ENCODE data around the gene PRND. TPM values are rescaled to one million over a fixed set of nuclear protein-coding genes. Genes with fewer than 3 reads are reported as not detected.
A peak's percentile ranks its signal among the peaks of the same experiment; 100 is the strongest.

PRND gene
- total RNA-seq, 1 donor from 2014 or later = 371 TPM

DNA sequence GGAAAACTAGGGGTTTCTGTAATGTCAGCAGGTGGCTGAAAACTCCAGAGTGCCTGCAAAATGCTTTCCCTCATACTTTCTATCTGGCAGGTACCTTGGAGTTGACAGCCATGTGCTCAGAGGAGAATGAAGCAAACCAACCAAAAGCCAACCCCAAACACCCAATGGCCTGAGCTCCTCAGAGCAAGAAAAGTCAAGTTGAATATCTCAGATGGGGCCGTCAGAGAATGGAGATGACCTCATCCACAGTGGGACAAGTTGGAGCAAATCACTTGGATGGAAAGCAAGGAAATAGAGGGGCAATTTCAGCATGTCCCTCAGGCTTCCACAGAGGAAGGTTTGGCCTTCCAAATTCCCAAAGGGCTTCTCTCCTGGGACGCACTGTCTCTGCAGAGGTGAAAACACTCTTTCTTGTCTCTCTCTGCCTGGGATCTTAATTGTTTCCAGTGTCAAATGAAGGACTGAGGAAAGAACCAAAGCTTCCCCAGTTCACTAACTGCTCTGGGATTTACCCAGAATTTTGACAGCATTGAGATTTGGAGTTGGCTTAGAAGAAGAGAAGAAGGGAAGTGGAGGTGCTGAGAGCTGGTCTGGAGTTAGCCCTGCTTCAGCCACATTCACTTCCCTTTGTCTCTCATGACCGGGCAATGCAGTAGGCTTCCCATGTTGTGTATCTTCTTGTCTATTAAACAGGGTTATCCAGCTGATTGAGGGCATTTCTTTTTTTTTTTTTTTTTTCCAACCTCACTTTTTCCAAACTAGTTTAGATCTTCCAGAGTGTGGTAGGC, 42.2 kb downstream of the PRND start:
- Mint-ChIP-seq H3K4me3 (ENCODE audit: unreplicated experiment) (no peak overlapping the region), H3K9me3 (ENCODE audit: unreplicated experiment) (no peaks in the 10 kb centered on the region), H3K36me3 (ENCODE audit: low read depth, unreplicated experiment) (peaks cover 1% of the 10 kb centered on the region), H3K4me1 (ENCODE audit: unreplicated experiment) (peaks cover 45% of the 10 kb centered on the region), H3K27me3 (ENCODE audit: unreplicated experiment) (peaks cover 2% of the 10 kb centered on the region), H3K27ac (ENCODE audit: unreplicated experiment) (no peak overlapping the region)
- TF ChIP-seq CTCF (IDR thresholded peaks at IDR 0.05; ENCODE audit: unreplicated experiment) = no peak
- DNase-seq (ENCODE audit: low spot score) = no peak

GRCh38 chr20:4764805-4765204, 43.1 kb downstream of the PRND start:
- no peak for DNase-seq (ENCODE audit: low spot score)
- H3K27ac Mint-ChIP-seq (ENCODE audit: unreplicated experiment) = no peak overlapping the region

GRCh38 chr20:4765681-4766080, 44.0 kb downstream of the PRND start:
- Mint-ChIP-seq H3K4me3 (ENCODE audit: unreplicated experiment) (no peak overlapping the region), H3K27ac (ENCODE audit: unreplicated experiment) (no peak overlapping the region), H3K4me1 (ENCODE audit: unreplicated experiment) (peaks cover 37% of the 10 kb centered on the region), H3K9me3 (ENCODE audit: unreplicated experiment) (peaks cover 2% of the 10 kb centered on the region), H3K36me3 (ENCODE audit: low read depth, unreplicated experiment) (peaks cover 9% of the 10 kb centered on the region), H3K27me3 (ENCODE audit: unreplicated experiment) (peaks cover 4% of the 10 kb centered on the region)
- TF ChIP-seq CTCF (IDR thresholded peaks at IDR 0.05; ENCODE audit: unreplicated experiment) = no peak
- no peak for DNase-seq (ENCODE audit: low spot score)

More at GRCh38 chr20:4764805-4765204, 43.1 kb downstream of the PRND start:
- Mint-ChIP-seq H3K4me1 (ENCODE audit: unreplicated experiment) (peaks cover 42% of the 10 kb centered on the region), H3K36me3 (ENCODE audit: low read depth, unreplicated experiment) (peaks cover 5% of the 10 kb centered on the region), H3K9me3 (ENCODE audit: unreplicated experiment) (no peaks in the 10 kb centered on the region), H3K4me3 (ENCODE audit: unreplicated experiment) (no peak overlapping the region), H3K27me3 (ENCODE audit: unreplicated experiment) (peaks cover 4% of the 10 kb centered on the region)
- no peak for TF ChIP-seq CTCF (IDR thresholded peaks at IDR 0.05; ENCODE audit: unreplicated experiment)

DNA sequence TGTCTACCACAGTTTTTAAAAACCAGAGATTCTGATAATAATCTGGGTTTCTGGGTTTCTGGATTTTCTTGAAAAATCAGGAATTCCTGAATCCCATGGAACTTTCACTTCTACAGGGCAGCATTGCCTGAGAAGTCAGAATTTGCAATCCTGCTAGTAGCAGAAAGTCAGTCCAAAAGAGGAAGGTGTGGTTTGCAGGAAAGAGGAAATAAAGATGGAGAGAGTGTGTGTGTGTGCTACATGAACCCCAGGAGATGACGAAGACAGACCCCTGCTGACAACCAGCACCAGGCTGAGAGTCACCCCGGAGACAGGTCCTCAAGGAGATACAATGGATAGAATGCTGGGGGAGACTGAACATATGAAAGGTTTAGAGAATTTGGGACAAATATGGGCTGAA, 44.9 kb downstream of the PRND start:
- Mint-ChIP-seq H3K9me3 (ENCODE audit: unreplicated experiment) (peaks cover 9% of the 10 kb centered on the region), H3K4me3 (ENCODE audit: unreplicated experiment) (no peak overlapping the region), H3K27me3 (ENCODE audit: unreplicated experiment) (peaks cover 4% of the 10 kb centered on the region), H3K36me3 (ENCODE audit: low read depth, unreplicated experiment) (peaks cover 19% of the 10 kb centered on the region), H3K4me1 (ENCODE audit: unreplicated experiment) (peaks cover 34% of the 10 kb centered on the region), H3K27ac (ENCODE audit: unreplicated experiment) (peak overlapping the region; percentile 55)
- no peak for DNase-seq (ENCODE audit: low spot score)
- TF ChIP-seq CTCF (IDR thresholded peaks at IDR 0.05; ENCODE audit: unreplicated experiment) = no peak

GRCh38 chr20:4767084-4767483, 45.4 kb downstream of the PRND start:
- Mint-ChIP-seq H3K4me1 (ENCODE audit: unreplicated experiment) (peaks cover 29% of the 10 kb centered on the region), H3K27me3 (ENCODE audit: unreplicated experiment) (peaks cover 4% of the 10 kb centered on the region), H3K36me3 (ENCODE audit: low read depth, unreplicated experiment) (peaks cover 22% of the 10 kb centered on the region), H3K4me3 (ENCODE audit: unreplicated experiment) (no peak overlapping the region), H3K9me3 (ENCODE audit: unreplicated experiment) (peaks cover 14% of the 10 kb centered on the region), H3K27ac (ENCODE audit: unreplicated experiment) (peak overlapping the region; percentile 55)
- TF ChIP-seq CTCF (IDR thresholded peaks at IDR 0.05; ENCODE audit: unreplicated experiment) = no peak
- DNase-seq (ENCODE audit: low spot score) = no peak
